SK-N-SH (cell line): ENCODE measurements around the gene TFB2M.

Experiments
- CTCF ChIP-seq: fragments of 200-600 bp; sonication (generic); IDR thresholded peaks from 2 replicates; pipeline ENCODE4 v1.6.1; 2017; ENCODE audit warnings: antibody characterized with exemption, mild to moderate bottlenecking, moderate library complexity
- ELF1 ChIP-seq: IDR thresholded peaks from 2 replicates; pipeline ENCODE4 v1.4.0; 2012
- EP300 ChIP-seq, 2 experiments: IDR thresholded peaks; 2 replicates each; pipeline versions ENCODE4 v1.4.0 to v1.6.1; 2012; ENCODE audit warnings: borderline replicate concordance in 1 of 2, low read depth in 1 of 2, low read length in 1 of 2
- FOXM1 ChIP-seq: IDR thresholded peaks from 2 replicates; pipeline ENCODE4 v1.4.0; 2012; ENCODE audit warnings: low read depth, mild to moderate bottlenecking
- GABPA ChIP-seq: IDR thresholded peaks from 2 replicates; pipeline ENCODE4 v1.4.0; 2012; ENCODE audit warnings: low read depth, mild to moderate bottlenecking
- GATA2 ChIP-seq: sonication (generic); formaldehyde crosslinking; IDR thresholded peaks from 2 replicates; pipeline ENCODE4 v1.5.0; 2020; ENCODE audit warnings: mild to moderate bottlenecking, missing genetic modification reagents
- MXI1 ChIP-seq: IDR thresholded peaks from 2 replicates; pipeline ENCODE4 v1.6.1; 2012; ENCODE audit warnings: mild to moderate bottlenecking, low read depth, low read length, improper control_type of control experiment
- NFIC ChIP-seq: IDR thresholded peaks from 2 replicates; pipeline ENCODE4 v1.4.0; 2012; ENCODE audit warnings: borderline replicate concordance
- POLR2AphosphoS5 ChIP-seq: IDR thresholded peaks from 2 replicates; pipeline ENCODE4 v1.6.1; 2012; ENCODE audit warnings: low read depth, low read length
- SIN3A ChIP-seq: IDR thresholded peaks from 2 replicates; pipeline ENCODE4 v1.6.1; 2012; ENCODE audit warnings: low read depth, mild to moderate bottlenecking, low read length, moderate library complexity, borderline replicate concordance
- TEAD4 ChIP-seq: IDR thresholded peaks from 2 replicates; pipeline ENCODE4 v1.4.0; 2012; ENCODE audit warnings: mild to moderate bottlenecking, borderline replicate concordance; ENCODE audit not compliant: insufficient read depth
- YY1 ChIP-seq: IDR thresholded peaks from 2 replicates; pipeline ENCODE4 v1.4.0; 2012; ENCODE audit warnings: low read depth, mild to moderate bottlenecking

- TF ChIP-seq GABPA: no peak
- no peak for TF ChIP-seq CTCF
- TF ChIP-seq ELF1: no peak
- no peak for TF ChIP-seq NFIC
- TF ChIP-seq POLR2AphosphoS5: no peak
- no peak for TF ChIP-seq YY1
- TF ChIP-seq SIN3A: no peak
- no peak for TF ChIP-seq MXI1
- TF ChIP-seq EP300 (IDR thresholded peaks at IDR 0.05; ENCODE audit: borderline replicate concordance in 1 of 2, low read depth in 1 of 2, low read length in 1 of 2): no peak
- no peak for TF ChIP-seq FOXM1
- no peak for TF ChIP-seq GATA2 (CRISPR knock-in tag)
- TF ChIP-seq TEAD4: no peak
These were observed 49.9 kb downstream of the TFB2M start for GRCh38 chr1:246516126-246516525.
